Measurements from ENCODE around the gene IGF1R. TPM values are rescaled to one million over a fixed set of nuclear protein-coding genes. Genes with fewer than 3 reads are reported as not detected.

IGF1R gene
- total RNA-seq, 1 experiment from 2014 or later = 3.8 TPM

- H3K4me1 ChIP-seq (ENCODE audit: insufficient read depth, low read length) = peaks cover 10% of the 10 kb centered on the region; the same call in 1 of the 2 replicates
- H4K20me1 ChIP-seq (ENCODE audit: low read length) = no peaks in the 10 kb centered on the region
- no peak overlapping the region for H2AFZ ChIP-seq (ENCODE audit: low read length)
- ATAC-seq (no peak), DNase-seq (no peak)
- H3K36me3 ChIP-seq (ENCODE audit: low read depth, low read length) = no peaks in the 10 kb centered on the region
- H3K27me3 ChIP-seq (ENCODE audit: low read length) = no peaks in the 10 kb centered on the region
- H3K9me3 ChIP-seq (ENCODE audit: low read length) = no peaks in the 10 kb centered on the region
- no peak overlapping the region for H3K27ac ChIP-seq (ENCODE audit: low read length)
- H3K9ac ChIP-seq (ENCODE audit: low read length) = no peak overlapping the region
- TF ChIP-seq EZH2phosphoT487 (IDR thresholded peaks at IDR 0.05; ENCODE audit: borderline replicate concordance, low read length) (no peak), EZH2 (IDR thresholded peaks at IDR 0.05; ENCODE audit: low read length, unreplicated experiment) (no peak), CTCF (conservative IDR thresholded peaks at IDR 0.05; ENCODE audit: low read depth, low read length) (no peak)
- ChIA-PET CTCF (no interaction called here), POLR2A (ENCODE audit: unreplicated experiment) (no interaction called here)
- no peaks in the 10 kb centered on the region for H3K79me2 ChIP-seq (ENCODE audit: low read length)
- no peak overlapping the region for H3K4me2 ChIP-seq (ENCODE audit: low read length)
- no peaks in the 10 kb centered on the region for H3F3A ChIP-seq (ENCODE audit: low read length, unreplicated experiment)
- no TSS peak for BruUV-seq (replicated peaks)
- no peak overlapping the region for H3K4me3 ChIP-seq (ENCODE audit: low read length)
- no peaks in the 10 kb centered on the region for H3K9me2 ChIP-seq (replicated peaks; ENCODE audit: low read length)
- intact Hi-C loops (cut with micrococcal nuclease) = no loop called here
Observed at GRCh38 chr15:98787194-98787593, 138.9 kb downstream of the IGF1R start.

GRCh38 chr15:98787936-98788757 is 139.8 kb downstream of the IGF1R start:
- Histone ChIP-seq H3K4me2 (ENCODE audit: low read length) (0 out of 2 replicates have a peak overlapping the region, but pooled peaks have one; percentile 27), H4K20me1 (ENCODE audit: low read length) (no peaks in the 10 kb centered on the region)
- POLR2A ChIA-PET (ENCODE audit: unreplicated experiment) = no interaction called here

More at GRCh38 chr15:98787936-98788757, 139.8 kb downstream of the IGF1R start:
- no peaks in the 10 kb centered on the region for H3K9me3 ChIP-seq (ENCODE audit: low read length)
- intact Hi-C loops (cut with micrococcal nuclease) = no loop called here
- no peaks in the 10 kb centered on the region for H3K36me3 ChIP-seq (ENCODE audit: low read depth, low read length)
- BruUV-seq (replicated peaks) = no TSS peak
- H3K9ac ChIP-seq (ENCODE audit: low read length) = no peak overlapping the region
- ATAC-seq (peak; percentile 79), DNase-seq (no peak)
- no peak overlapping the region for H2AFZ ChIP-seq (ENCODE audit: low read length)
- no peak overlapping the region for H3K4me3 ChIP-seq (ENCODE audit: low read length)
- H3K27ac ChIP-seq (ENCODE audit: low read length) = 0 out of 2 replicates have a peak overlapping the region, but pooled peaks have one; percentile 1
- H3F3A ChIP-seq (ENCODE audit: low read length, unreplicated experiment) = no peaks in the 10 kb centered on the region
- H3K79me2 ChIP-seq (ENCODE audit: low read length) = no peaks in the 10 kb centered on the region
- H3K27me3 ChIP-seq (ENCODE audit: low read length) = no peaks in the 10 kb centered on the region
- peaks cover 10% of the 10 kb centered on the region; the same call in 1 of the 2 replicates for H3K4me1 ChIP-seq (ENCODE audit: insufficient read depth, low read length)
- H3K9me2 ChIP-seq (replicated peaks; ENCODE audit: low read length) = no peaks in the 10 kb centered on the region
- CTCF ChIA-PET = no interaction called here
- TF ChIP-seq CTCF (conservative IDR thresholded peaks at IDR 0.05; ENCODE audit: low read depth, low read length) (no peak), EZH2 (IDR thresholded peaks at IDR 0.05; ENCODE audit: low read length, unreplicated experiment) (no peak), EZH2phosphoT487 (IDR thresholded peaks at IDR 0.05; ENCODE audit: borderline replicate concordance, low read length) (no peak)
